ENCODE results near the gene PLGRKT.
A peak's percentile ranks its signal among the peaks of the same experiment; 100 is the strongest.
"Not testable (repeated sequence)": the region's sequence is repeated elsewhere in the genome, so short reads cannot be mapped to it uniquely, and the experiment has no call there.

Gene PLGRKT

DNA sequence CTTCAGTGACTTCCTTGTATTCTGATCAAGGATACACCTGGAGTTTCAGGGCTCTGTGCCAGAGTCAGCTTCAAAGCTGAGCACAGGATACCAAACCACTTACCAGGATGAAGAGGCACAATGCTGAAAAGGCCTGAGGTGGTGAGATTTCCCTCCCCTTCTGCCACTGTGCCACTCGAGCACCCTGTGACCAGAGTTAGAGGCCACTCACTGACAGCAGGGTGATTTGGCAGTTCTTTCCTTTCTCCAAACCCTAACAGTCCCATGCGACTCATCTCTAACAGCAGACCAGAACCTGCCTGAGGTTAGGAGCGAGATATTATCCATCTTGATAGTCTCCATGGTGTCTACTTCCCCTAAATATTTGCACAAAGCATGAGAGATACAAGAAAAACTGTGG is 1.8 kb downstream of the PLGRKT start:
- H3K27ac ChIP-seq (ENCODE audit: low read depth, low read length) = peak overlapping the region; percentile 1; the same call in 1 of the 2 replicates
- no peak overlapping the region for H3K4me3 ChIP-seq (ENCODE audit: insufficient read depth, low read length, poor library complexity, severe bottlenecking)
- no peaks in the 10 kb centered on the region for H3K9me2 ChIP-seq (replicated peaks; ENCODE audit: insufficient read depth, low read length)
- H3K27me3 ChIP-seq (ENCODE audit: low read length) = no peaks in the 10 kb centered on the region
- H3K9me3 ChIP-seq (ENCODE audit: insufficient read depth, low read length) = no peaks in the 10 kb centered on the region
- no peak overlapping the region for H2AFZ ChIP-seq (ENCODE audit: low read depth, low read length, severe bottlenecking)
- H3K4me2 ChIP-seq (ENCODE audit: low read depth, low read length, poor library complexity, severe bottlenecking) = no peak overlapping the region
- H3K36me3 ChIP-seq (ENCODE audit: low read length) = peaks cover 6% of the 10 kb centered on the region
- no peaks in the 10 kb centered on the region for H3K79me2 ChIP-seq (ENCODE audit: insufficient read depth, low read length)
- H3F3A ChIP-seq (ENCODE audit: insufficient read depth) = peaks cover 11% of the 10 kb centered on the region
- no peaks in the 10 kb centered on the region for H4K20me1 ChIP-seq (ENCODE audit: low read depth, low read length)
- no peak overlapping the region for H3K9ac ChIP-seq (ENCODE audit: low read length)
- TF ChIP-seq EZH2phosphoT487 (conservative IDR thresholded peaks at IDR 0.05; ENCODE audit: low read length) = no peak
- TF ChIP-seq, protein P1, sequence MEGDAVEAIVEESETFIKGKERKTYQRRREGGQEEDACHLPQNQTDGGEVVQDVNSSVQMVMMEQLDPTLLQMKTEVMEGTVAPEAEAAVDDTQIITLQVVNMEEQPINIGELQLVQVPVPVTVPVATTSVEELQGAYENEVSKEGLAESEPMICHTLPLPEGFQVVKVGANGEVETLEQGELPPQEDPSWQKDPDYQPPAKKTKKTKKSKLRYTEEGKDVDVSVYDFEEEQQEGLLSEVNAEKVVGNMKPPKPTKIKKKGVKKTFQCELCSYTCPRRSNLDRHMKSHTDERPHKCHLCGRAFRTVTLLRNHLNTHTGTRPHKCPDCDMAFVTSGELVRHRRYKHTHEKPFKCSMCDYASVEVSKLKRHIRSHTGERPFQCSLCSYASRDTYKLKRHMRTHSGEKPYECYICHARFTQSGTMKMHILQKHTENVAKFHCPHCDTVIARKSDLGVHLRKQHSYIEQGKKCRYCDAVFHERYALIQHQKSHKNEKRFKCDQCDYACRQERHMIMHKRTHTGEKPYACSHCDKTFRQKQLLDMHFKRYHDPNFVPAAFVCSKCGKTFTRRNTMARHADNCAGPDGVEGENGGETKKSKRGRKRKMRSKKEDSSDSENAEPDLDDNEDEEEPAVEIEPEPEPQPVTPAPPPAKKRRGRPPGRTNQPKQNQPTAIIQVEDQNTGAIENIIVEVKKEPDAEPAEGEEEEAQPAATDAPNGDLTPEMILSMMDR (IDR thresholded peaks at IDR 0.05; ENCODE audit: insufficient read depth, low read length, poor library complexity, severe bottlenecking) = no peak

DNA sequence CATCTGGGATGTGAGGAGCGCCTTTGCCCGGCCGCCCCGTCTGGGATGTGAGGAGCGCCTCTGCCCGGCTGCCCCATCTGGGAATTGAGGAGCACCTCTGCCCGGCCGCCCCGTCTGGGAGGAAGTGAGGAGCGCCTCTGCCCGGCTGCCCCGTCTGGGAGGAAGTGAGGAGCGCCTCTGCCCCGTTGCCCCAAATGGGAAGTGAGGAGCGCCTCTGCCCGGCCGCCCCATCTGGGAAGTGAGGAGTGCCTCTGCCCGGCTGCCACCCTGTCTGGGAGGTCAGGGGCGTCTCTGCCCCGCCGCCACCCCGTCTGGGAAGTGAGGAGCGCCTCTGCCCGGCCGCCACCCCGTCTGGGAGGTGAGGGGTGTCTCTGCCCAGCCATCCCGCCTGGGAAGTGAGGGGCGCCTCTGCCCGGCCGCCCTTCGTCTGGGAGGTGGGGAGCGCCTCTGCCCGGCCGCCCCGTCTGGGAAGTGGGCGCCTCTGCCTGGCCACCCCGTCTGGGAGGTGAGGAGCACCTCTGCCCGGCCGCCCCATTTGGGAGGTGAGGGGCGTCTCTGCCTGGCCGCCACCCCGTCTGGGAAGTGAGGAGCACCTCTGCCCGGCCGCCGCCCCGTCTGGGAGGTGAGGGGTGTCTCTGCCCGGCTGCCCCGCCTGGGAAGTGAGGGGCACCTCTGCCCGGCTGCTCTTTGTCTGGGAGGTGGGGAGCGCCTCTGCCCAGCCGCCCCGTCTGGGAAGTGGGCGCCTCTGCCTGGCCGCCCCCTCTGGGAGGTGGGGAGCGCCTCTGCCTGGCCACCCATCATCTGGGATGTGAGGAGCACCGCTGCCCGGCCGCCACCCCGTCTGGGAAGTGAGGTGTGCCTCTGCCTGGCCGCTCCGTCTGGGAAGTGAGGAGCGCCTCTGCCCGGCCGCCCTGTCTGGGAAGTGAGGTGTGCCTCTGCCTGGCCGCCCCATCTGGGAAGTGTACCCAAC is 3.6 kb downstream of the PLGRKT start:
- H3K79me2 ChIP-seq (ENCODE audit: insufficient read depth, low read length); H3K9me2 ChIP-seq (replicated peaks; ENCODE audit: insufficient read depth, low read length); H3K9ac ChIP-seq (ENCODE audit: low read length); H4K20me1 ChIP-seq (ENCODE audit: low read depth, low read length); H3K4me3 ChIP-seq (ENCODE audit: insufficient read depth, low read length, poor library complexity, severe bottlenecking); H3K9me3 ChIP-seq (ENCODE audit: insufficient read depth, low read length); H3K27ac ChIP-seq (ENCODE audit: low read depth, low read length); H3K27me3 ChIP-seq (ENCODE audit: low read length); H3K36me3 ChIP-seq (ENCODE audit: low read length); H3K4me2 ChIP-seq (ENCODE audit: low read depth, low read length, poor library complexity, severe bottlenecking); H2AFZ ChIP-seq (ENCODE audit: low read depth, low read length, severe bottlenecking): not testable (repeated sequence)
- H3F3A ChIP-seq (ENCODE audit: insufficient read depth) = peaks cover 10% of the 10 kb centered on the region

DNA sequence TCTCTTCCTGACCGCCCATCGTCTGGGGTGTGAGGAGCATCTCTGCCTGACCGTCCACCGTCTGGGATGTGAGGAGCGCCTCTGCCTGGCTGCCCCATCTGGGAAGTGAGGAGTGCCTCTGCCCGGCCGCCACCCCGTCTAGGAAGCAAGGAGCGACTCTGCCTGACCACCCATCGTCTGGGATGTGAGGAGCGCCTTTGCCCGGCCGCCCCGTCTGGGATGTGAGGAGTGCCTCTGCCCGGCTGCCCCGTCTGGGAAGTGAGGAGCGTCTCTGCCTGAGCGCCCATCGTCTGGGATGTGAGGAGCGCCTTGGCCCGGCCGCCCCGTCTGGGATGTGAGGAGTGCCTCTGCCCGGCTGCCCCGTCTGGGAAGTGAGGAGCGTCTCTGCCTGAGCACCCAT is 4.4 kb downstream of the PLGRKT start:
- not testable (repeated sequence) for H2AFZ ChIP-seq (ENCODE audit: low read depth, low read length, severe bottlenecking); H3K9me3 ChIP-seq (ENCODE audit: insufficient read depth, low read length); H3K79me2 ChIP-seq (ENCODE audit: insufficient read depth, low read length); H3K36me3 ChIP-seq (ENCODE audit: low read length); H3K4me3 ChIP-seq (ENCODE audit: insufficient read depth, low read length, poor library complexity, severe bottlenecking); H3K4me2 ChIP-seq (ENCODE audit: low read depth, low read length, poor library complexity, severe bottlenecking); H3K9ac ChIP-seq (ENCODE audit: low read length); H4K20me1 ChIP-seq (ENCODE audit: low read depth, low read length); H3K27me3 ChIP-seq (ENCODE audit: low read length); H3F3A ChIP-seq (ENCODE audit: insufficient read depth); H3K9me2 ChIP-seq (replicated peaks; ENCODE audit: insufficient read depth, low read length); H3K27ac ChIP-seq (ENCODE audit: low read depth, low read length)

DNA sequence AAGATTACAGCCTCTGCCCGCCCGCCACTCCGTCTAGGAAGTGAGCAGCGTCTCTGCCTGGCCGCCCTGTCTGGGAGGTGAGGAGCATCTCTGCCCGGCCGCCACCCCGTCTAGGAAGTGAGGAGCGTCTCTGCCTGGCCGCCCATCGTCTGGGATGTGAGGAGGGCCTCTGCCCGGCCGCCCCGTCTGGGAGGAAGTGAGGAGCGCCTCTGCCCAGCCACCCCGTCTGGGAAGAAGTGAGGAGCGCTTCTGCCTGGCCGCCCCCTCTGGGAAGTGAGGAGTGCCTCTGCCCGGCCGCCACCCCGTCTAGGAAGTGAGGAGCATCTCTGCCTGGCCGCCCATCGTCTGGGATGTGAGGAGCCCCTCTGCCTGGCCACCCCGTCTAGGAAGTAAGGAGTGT is 4.8 kb downstream of the PLGRKT start:
- H3K27me3 ChIP-seq (ENCODE audit: low read length); H4K20me1 ChIP-seq (ENCODE audit: low read depth, low read length); H3K79me2 ChIP-seq (ENCODE audit: insufficient read depth, low read length); H3K36me3 ChIP-seq (ENCODE audit: low read length); H3K9ac ChIP-seq (ENCODE audit: low read length); H3K9me3 ChIP-seq (ENCODE audit: insufficient read depth, low read length); H3K4me2 ChIP-seq (ENCODE audit: low read depth, low read length, poor library complexity, severe bottlenecking); H3K27ac ChIP-seq (ENCODE audit: low read depth, low read length); H3K9me2 ChIP-seq (replicated peaks; ENCODE audit: insufficient read depth, low read length); H3K4me3 ChIP-seq (ENCODE audit: insufficient read depth, low read length, poor library complexity, severe bottlenecking); H2AFZ ChIP-seq (ENCODE audit: low read depth, low read length, severe bottlenecking); H3F3A ChIP-seq (ENCODE audit: insufficient read depth): not testable (repeated sequence)

DNA sequence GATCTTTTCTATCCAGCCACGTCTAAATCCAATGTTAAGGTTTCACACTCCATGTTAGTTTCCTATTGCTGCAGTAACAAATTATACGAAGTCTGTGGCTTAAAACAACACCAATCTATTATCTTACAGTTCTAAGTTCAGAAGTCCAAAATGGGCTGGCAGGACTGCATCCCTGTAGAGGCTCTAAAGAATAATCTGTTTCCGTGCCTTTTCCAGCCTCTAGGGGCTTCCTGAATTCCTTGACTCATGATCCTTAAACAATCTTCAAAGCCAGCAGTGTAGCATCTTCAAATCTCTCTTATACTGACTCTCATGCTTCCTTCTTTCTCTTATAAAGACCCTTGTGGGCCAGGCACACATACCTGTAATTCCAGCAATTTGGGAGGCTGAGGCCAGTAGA is 6.8 kb downstream of the PLGRKT start:
- no peaks in the 10 kb centered on the region for H3F3A ChIP-seq (ENCODE audit: insufficient read depth)
- no peaks in the 10 kb centered on the region for H4K20me1 ChIP-seq (ENCODE audit: low read depth, low read length)
- no peak overlapping the region for H2AFZ ChIP-seq (ENCODE audit: low read depth, low read length, severe bottlenecking)
- no peaks in the 10 kb centered on the region for H3K9me3 ChIP-seq (ENCODE audit: insufficient read depth, low read length)
- no peaks in the 10 kb centered on the region for H3K27me3 ChIP-seq (ENCODE audit: low read length)
- H3K9ac ChIP-seq (ENCODE audit: low read length) = no peak overlapping the region
- peaks cover 6% of the 10 kb centered on the region for H3K36me3 ChIP-seq (ENCODE audit: low read length)
- TF ChIP-seq, protein P1 (IDR thresholded peaks at IDR 0.05; ENCODE audit: insufficient read depth, low read length, poor library complexity, severe bottlenecking) = no peak
- TF ChIP-seq EZH2phosphoT487 (conservative IDR thresholded peaks at IDR 0.05; ENCODE audit: low read length) = no peak
- no peaks in the 10 kb centered on the region for H3K79me2 ChIP-seq (ENCODE audit: insufficient read depth, low read length)
- no peaks in the 10 kb centered on the region for H3K9me2 ChIP-seq (replicated peaks; ENCODE audit: insufficient read depth, low read length)
- no peak overlapping the region for H3K27ac ChIP-seq (ENCODE audit: low read depth, low read length)
- no peak overlapping the region for H3K4me3 ChIP-seq (ENCODE audit: insufficient read depth, low read length, poor library complexity, severe bottlenecking)
- no peak overlapping the region for H3K4me2 ChIP-seq (ENCODE audit: low read depth, low read length, poor library complexity, severe bottlenecking)
